Measurements from ENCODE around the gene SFXN3. TPM values are rescaled to one million over a fixed set of nuclear protein-coding genes. Genes with fewer than 3 reads are reported as not detected.

Gene SFXN3
- total and polyA plus RNA-seq, 8 donors: 9.9 to 60.4 (median 20.6) TPM

DNA sequence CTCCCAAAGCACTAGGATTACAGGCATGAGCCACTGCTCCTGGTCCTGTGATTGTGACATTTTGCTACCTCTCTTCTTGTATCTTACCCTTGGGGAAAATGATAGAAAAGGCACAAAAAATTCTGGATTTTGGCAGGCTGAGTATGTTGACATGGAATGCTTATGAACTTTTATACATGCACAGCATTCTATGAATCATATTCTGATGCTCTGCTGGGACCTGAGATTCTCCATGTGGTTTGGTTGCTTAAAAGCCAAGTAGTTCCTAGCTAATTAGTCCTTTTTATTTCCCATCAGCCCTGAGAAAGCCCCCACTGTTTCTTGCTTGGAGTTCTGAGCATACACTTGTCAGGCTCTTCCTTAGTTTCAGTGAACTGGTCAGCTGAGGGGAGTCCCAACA lies 22.5 kb downstream of the SFXN3 start:
- TF ChIP-seq EP300 (IDR thresholded peaks at IDR 0.05) (no peak), POLR2A (IDR thresholded peaks at IDR 0.05) (no peak), CTCF (IDR thresholded peaks at IDR 0.05) (no peak), POLR2AphosphoS5 (IDR thresholded peaks at IDR 0.05) (no peak)
- peaks cover 7 to 41% (median 24%) of the 10 kb centered on the region in 3 donors for H3K27me3 ChIP-seq
- DNase-seq: no peak
- no peaks in the 10 kb centered on the region for H3K9me3 ChIP-seq
- no peaks in the 10 kb centered on the region for H3K36me3 ChIP-seq
- H3K4me1 ChIP-seq: peaks cover 10 to 18% (median 14%) of the 10 kb centered on the region in 4 donors
- intact Hi-C loops (cut with DNase I; ENCODE audit: low total_unique reads): no loop called here
- H3K27ac ChIP-seq: no peak overlapping the region
- H3K4me3 ChIP-seq: no peak overlapping the region

- peaks cover 0 to 33% (median 17%) of the 10 kb centered on the region in 3 donors for H3K27me3 ChIP-seq
- TF ChIP-seq POLR2AphosphoS5 (IDR thresholded peaks at IDR 0.05): no peak
- no peak for TF ChIP-seq POLR2A (IDR thresholded peaks at IDR 0.05)
- DNase-seq: no peak
- no peak overlapping the region for H3K4me3 ChIP-seq
- WGBS, 5 donors: 75 to 96% (median 90%) methylated on average over 1 of the region's 1 CpG
- intact Hi-C loops (cut with DNase I; ENCODE audit: low total_unique reads): no loop called here
- no peak overlapping the region for H3K27ac ChIP-seq
- H3K36me3 ChIP-seq: no peaks in the 10 kb centered on the region
- H3K4me1 ChIP-seq: peaks cover 10 to 14% (median 11%) of the 10 kb centered on the region in 4 donors
- no peaks in the 10 kb centered on the region for H3K9me3 ChIP-seq
Observed at GRCh38 chr10:101054351-101054750, 23.3 kb downstream of the SFXN3 start.

GRCh38 chr10:101054876-101055275 lies 23.8 kb downstream of the SFXN3 start:
- H3K27ac ChIP-seq: no peak overlapping the region
- 81 to 93% (median 89%) methylated on average over 5 of the region's 5 CpGs for WGBS, 5 donors
- no peak for DNase-seq
- H3K27me3 ChIP-seq: peaks cover 0 to 27% (median 12%) of the 10 kb centered on the region in 3 donors
- no peaks in the 10 kb centered on the region for H3K36me3 ChIP-seq
- peaks cover 8 to 17% (median 13%) of the 10 kb centered on the region in 4 donors for H3K4me1 ChIP-seq
- TF ChIP-seq POLR2A (IDR thresholded peaks at IDR 0.05): no peak
- intact Hi-C loops (cut with DNase I; ENCODE audit: low total_unique reads): no loop called here
- no peaks in the 10 kb centered on the region for H3K9me3 ChIP-seq
- H3K4me3 ChIP-seq: no peak overlapping the region

- WGBS, 5 donors: 68 to 82% (median 75%) methylated on average over 4 of the region's 4 CpGs
- Histone ChIP-seq H3K27ac (no peak overlapping the region), H3K36me3 (no peaks in the 10 kb centered on the region), H3K4me1 (peaks cover 3 to 17% (median 12%) of the 10 kb centered on the region in 4 donors), H3K4me3 (no peak overlapping the region), H3K9me3 (no peaks in the 10 kb centered on the region), H3K27me3 (peaks cover 0 to 22% (median 6%) of the 10 kb centered on the region in 3 donors)
- intact Hi-C loops (cut with DNase I; ENCODE audit: low total_unique reads): no loop called here
- no peak for DNase-seq
- TF ChIP-seq POLR2A (IDR thresholded peaks at IDR 0.05) (no peak), POLR2AphosphoS5 (IDR thresholded peaks at IDR 0.05) (no peak), EP300 (IDR thresholded peaks at IDR 0.05) (no peak), CTCF (IDR thresholded peaks at IDR 0.05) (no peak)
Observed at GRCh38 chr10:101055411-101055810, 24.4 kb downstream of the SFXN3 start.

DNA sequence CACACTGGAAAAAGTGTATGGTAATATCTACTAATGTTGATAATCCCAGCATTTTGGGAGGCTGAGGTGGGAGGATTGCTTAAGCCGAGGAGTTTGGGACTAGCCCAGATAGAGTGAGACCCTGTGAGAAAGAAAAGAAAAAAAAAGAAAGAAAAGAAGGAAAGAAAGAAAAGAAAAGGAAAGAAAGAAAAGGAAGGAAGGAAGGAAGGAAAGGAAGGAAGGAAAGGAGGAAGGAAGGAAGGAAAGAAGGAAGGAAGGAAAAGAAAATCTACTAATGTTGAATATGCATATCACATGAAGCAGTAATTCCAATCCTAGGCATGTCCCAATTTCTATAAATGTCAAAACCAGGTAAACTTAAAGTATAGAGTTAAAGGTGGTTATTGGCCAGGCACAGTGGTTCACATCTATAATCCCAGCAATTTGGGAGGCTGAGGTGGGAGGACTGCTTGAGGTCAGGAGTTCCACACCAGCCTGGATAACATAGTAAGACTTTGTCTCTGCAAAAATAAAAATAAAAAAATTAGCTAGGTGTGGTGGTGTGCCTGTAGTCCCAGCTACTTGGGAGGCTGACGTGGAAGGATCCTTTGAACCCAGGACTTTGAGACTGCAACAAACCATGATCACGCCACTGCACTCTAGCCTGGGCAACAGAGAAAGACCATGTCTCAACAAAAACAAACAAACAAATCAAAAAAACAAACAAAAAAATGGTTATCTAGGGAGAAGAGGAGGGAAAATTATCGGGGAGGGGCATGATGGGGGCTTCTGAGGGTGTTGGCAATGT lies 25.5 kb downstream of the SFXN3 start:
- Histone ChIP-seq H3K4me3 (no peak overlapping the region), H3K9me3 (no peaks in the 10 kb centered on the region), H3K27ac (no peak overlapping the region), H3K36me3 (no peaks in the 10 kb centered on the region), H3K4me1 (peaks cover 2 to 19% (median 17%) of the 10 kb centered on the region in 4 donors), H3K27me3 (peaks cover 0 to 11% (median 0%) of the 10 kb centered on the region in 3 donors)
- DNase-seq: no peak
- intact Hi-C loops (cut with DNase I; ENCODE audit: low total_unique reads): no loop called here
- TF ChIP-seq CTCF (IDR thresholded peaks at IDR 0.05) (no peak), EP300 (IDR thresholded peaks at IDR 0.05) (no peak)
- 89 to 94% (median 91%) methylated on average over 4 of the region's 4 CpGs for WGBS, 5 donors
